OCI-LY1 (cell line): ENCODE results near the gene MXD4.

Experiments used
- H2AFZ ChIP-seq: fragments of 200-600 bp; sonication (generic), shearing (Covaris generic); 2 replicates; pipeline ENCODE4 v1.6.0; 2014; ENCODE audit warnings: antibody characterized with exemption, mild to moderate bottlenecking, low read length
- H3F3A ChIP-seq: fragments of 200-600 bp; sonication (generic), shearing (Covaris generic); 2 replicates; pipeline ENCODE4 v1.6.0; 2014; ENCODE audit warnings: mild to moderate bottlenecking, antibody characterized with exemption, low read length, moderate library complexity; ENCODE audit not compliant: insufficient read depth
- H3K27ac ChIP-seq: fragments of 200-600 bp; sonication (generic); 2 replicates; pipeline ENCODE4 v1.5.1; 2014; ENCODE audit warnings: low read length, mixed run types, mild to moderate bottlenecking, low read depth; ENCODE audit not compliant: poor library complexity, severe bottlenecking
- H3K27me3 ChIP-seq: fragments of 200-600 bp; sonication (generic); 2 replicates; pipeline ENCODE4 v1.6.0; 2014; ENCODE audit warnings: antibody characterized with exemption, mild to moderate bottlenecking, low read length, moderate library complexity; ENCODE audit not compliant: insufficient read depth
- H3K36me3 ChIP-seq: fragments of 200-600 bp; sonication (generic); 2 replicates; pipeline ENCODE4 v1.6.1; 2014; ENCODE audit warnings: mild to moderate bottlenecking, antibody characterized with exemption, low read length, moderate library complexity, mixed read lengths; ENCODE audit not compliant: insufficient read depth
- H3K4me1 ChIP-seq: fragments of 200-600 bp; sonication (generic); 2 replicates; pipeline ENCODE4 v1.5.1; 2014; ENCODE audit warnings: mild to moderate bottlenecking, low read length, moderate library complexity; ENCODE audit not compliant: insufficient read depth, severe bottlenecking
- H3K4me2 ChIP-seq: fragments of 200-600 bp; sonication (generic), shearing (Covaris generic); 2 replicates; pipeline ENCODE4 v1.6.1; 2014; ENCODE audit warnings: low read length
- H3K4me3 ChIP-seq: fragments of 200-600 bp; sonication (generic); 2 replicates; pipeline ENCODE4 v1.5.1; 2014; ENCODE audit warnings: low read length, low read depth, mild to moderate bottlenecking, mixed read lengths; ENCODE audit not compliant: poor library complexity, severe bottlenecking
- H3K79me2 ChIP-seq: fragments of 200-600 bp; shearing (Covaris generic); 2 replicates; pipeline ENCODE4 v1.6.1; 2016; ENCODE audit warnings: mixed run types, low read length, mixed read lengths; ENCODE audit not compliant: insufficient read depth
- H3K9ac ChIP-seq: fragments of 200-600 bp; sonication (generic), shearing (Covaris generic); 2 replicates; pipeline ENCODE4 v1.6.1; 2014; ENCODE audit warnings: mild to moderate bottlenecking, low read length, mixed read lengths
- H3K9me2 ChIP-seq: fragments of 200-600 bp; sonication (generic), shearing (Covaris generic); 2 replicates; pipeline ENCODE4 v1.6.1; 2014; ENCODE audit warnings: low read depth, mild to moderate bottlenecking, low read length, mixed read lengths
- H3K9me3 ChIP-seq: fragments of 200-600 bp; shearing (Covaris generic); 2 replicates; pipeline ENCODE4 v1.6.1; 2014; ENCODE audit warnings: low read length, mixed read lengths
- H4K20me1 ChIP-seq: fragments of 200-600 bp; sonication (generic), shearing (Covaris generic); 2 replicates; pipeline ENCODE4 v1.6.0; 2016; ENCODE audit warnings: mild to moderate bottlenecking, low read length; ENCODE audit not compliant: insufficient read depth
- EZH2 ChIP-seq: fragments of 200-600 bp; sonication (generic), shearing (Covaris generic); IDR thresholded peaks from 2 replicates; pipeline ENCODE4 v1.8.0; 2017; ENCODE audit warnings: borderline replicate concordance, mixed run types, mild to moderate bottlenecking, antibody characterized with exemption, low read length, moderate library complexity, mixed read lengths
- TF ChIP-seq, protein P1 (sequence below): fragments of 200-600 bp; sonication (generic), shearing (Covaris generic); IDR thresholded peaks from 2 replicates; pipeline ENCODE4 v1.5.1; 2017; ENCODE audit warnings: mild to moderate bottlenecking, antibody characterized with exemption, low read length, moderate library complexity, mixed read lengths

Gene MXD4

GRCh38 chr4:2220016-2220630 lies 41.8 kb downstream of the MXD4 start:
- Histone ChIP-seq H3K4me2 (no peak overlapping the region), H3K36me3 (no peaks in the 10 kb centered on the region), H3K9ac (no peak overlapping the region), H3K79me2 (no peaks in the 10 kb centered on the region), H3K9me3 (no peaks in the 10 kb centered on the region), H3K27me3 (no peaks in the 10 kb centered on the region), H3F3A (no peaks in the 10 kb centered on the region), H3K4me1 (no peaks in the 10 kb centered on the region), H4K20me1 (no peaks in the 10 kb centered on the region), H3K9me2 (no peaks in the 10 kb centered on the region), H3K27ac (no peak overlapping the region), H2AFZ (no peak overlapping the region), H3K4me3 (no peak overlapping the region)
- TF ChIP-seq, protein P1, sequence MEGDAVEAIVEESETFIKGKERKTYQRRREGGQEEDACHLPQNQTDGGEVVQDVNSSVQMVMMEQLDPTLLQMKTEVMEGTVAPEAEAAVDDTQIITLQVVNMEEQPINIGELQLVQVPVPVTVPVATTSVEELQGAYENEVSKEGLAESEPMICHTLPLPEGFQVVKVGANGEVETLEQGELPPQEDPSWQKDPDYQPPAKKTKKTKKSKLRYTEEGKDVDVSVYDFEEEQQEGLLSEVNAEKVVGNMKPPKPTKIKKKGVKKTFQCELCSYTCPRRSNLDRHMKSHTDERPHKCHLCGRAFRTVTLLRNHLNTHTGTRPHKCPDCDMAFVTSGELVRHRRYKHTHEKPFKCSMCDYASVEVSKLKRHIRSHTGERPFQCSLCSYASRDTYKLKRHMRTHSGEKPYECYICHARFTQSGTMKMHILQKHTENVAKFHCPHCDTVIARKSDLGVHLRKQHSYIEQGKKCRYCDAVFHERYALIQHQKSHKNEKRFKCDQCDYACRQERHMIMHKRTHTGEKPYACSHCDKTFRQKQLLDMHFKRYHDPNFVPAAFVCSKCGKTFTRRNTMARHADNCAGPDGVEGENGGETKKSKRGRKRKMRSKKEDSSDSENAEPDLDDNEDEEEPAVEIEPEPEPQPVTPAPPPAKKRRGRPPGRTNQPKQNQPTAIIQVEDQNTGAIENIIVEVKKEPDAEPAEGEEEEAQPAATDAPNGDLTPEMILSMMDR, result peak; percentile 68
- no peak for TF ChIP-seq EZH2

- H3K4me1 ChIP-seq, result no peaks in the 10 kb centered on the region
- H3K27ac ChIP-seq, result no peak overlapping the region
- H3K4me3 ChIP-seq, result no peak overlapping the region
- no peaks in the 10 kb centered on the region for H3K9me3 ChIP-seq
- H3K9ac ChIP-seq, result no peak overlapping the region
- no peak overlapping the region for H3K4me2 ChIP-seq
- H3K27me3 ChIP-seq, result no peaks in the 10 kb centered on the region
- no peak overlapping the region for H2AFZ ChIP-seq
- H3F3A ChIP-seq, result no peaks in the 10 kb centered on the region
- H3K36me3 ChIP-seq, result no peaks in the 10 kb centered on the region
- H4K20me1 ChIP-seq, result no peaks in the 10 kb centered on the region
- H3K9me2 ChIP-seq, result no peaks in the 10 kb centered on the region
- H3K79me2 ChIP-seq, result no peaks in the 10 kb centered on the region
- TF ChIP-seq, protein P1, result no peak
- TF ChIP-seq EZH2, result no peak
Observed at GRCh38 chr4:2219233-2219760, 42.6 kb downstream of the MXD4 start.

GRCh38 chr4:2218436-2218835 lies 43.5 kb downstream of the MXD4 start:
- Histone ChIP-seq H3K4me1 (no peaks in the 10 kb centered on the region), H3K27ac (no peak overlapping the region), H3K27me3 (no peaks in the 10 kb centered on the region), H2AFZ (no peak overlapping the region), H3K79me2 (no peaks in the 10 kb centered on the region), H4K20me1 (no peaks in the 10 kb centered on the region), H3K4me3 (no peak overlapping the region), H3K4me2 (no peak overlapping the region), H3K9me3 (no peaks in the 10 kb centered on the region), H3F3A (no peaks in the 10 kb centered on the region), H3K9ac (no peak overlapping the region), H3K36me3 (no peaks in the 10 kb centered on the region), H3K9me2 (no peaks in the 10 kb centered on the region)
- no peak for TF ChIP-seq EZH2
- TF ChIP-seq, protein P1, result no peak
